Esophagus muscularis mucosa (tissue), 4 donors: ENCODE results near the gene LRP5. TPM values are rescaled to one million over a fixed set of nuclear protein-coding genes. Genes with fewer than 3 reads are reported as not detected.

ENCODE experiments used
- DNase-seq: peaks from one replicate; pipeline ENCODE4 v3.0.0-alpha.2; 2017; ENCODE audit errors: extremely low spot score
- H3K27ac ChIP-seq, 4 donors: fragments of 200-600 bp; sonication (generic); replicated peaks in 1 of 4; 1 replicate in 3 of 4; 2 replicates in 1 of 4; pipeline ENCODE4 v1.5.1; 2016 to 2019; ENCODE audit warnings: mild to moderate bottlenecking in 1 of 4
- H3K27me3 ChIP-seq, 4 donors: fragments of 200-600 bp; sonication (generic); one replicate each; pipeline versions ENCODE4 v1.5.1 to v1.6.0; 2016 to 2019
- H3K36me3 ChIP-seq, 4 donors: fragments of 200-600 bp; sonication (generic); one replicate each; pipeline ENCODE4 v1.5.1; 2016 to 2019
- H3K4me1 ChIP-seq, 4 donors: fragments of 200-600 bp; sonication (generic); one replicate each; pipeline ENCODE4 v1.5.1; 2016 to 2019
- H3K4me3 ChIP-seq, 4 donors: fragments of 200-600 bp; sonication (generic); 1 replicate in 2 of 4; 2 replicates in 2 of 4; pipeline ENCODE4 v1.5.1; 2016 to 2019; ENCODE audit warnings: mild to moderate bottlenecking in 4 of 4, moderate library complexity in 1 of 4
- H3K9me3 ChIP-seq, 4 donors: fragments of 200-600 bp; sonication (generic); 1 replicate in 3 of 4; 2 replicates in 1 of 4; pipeline ENCODE4 v1.5.1; 2016 to 2019
- EP300 ChIP-seq: sonication (generic); formaldehyde crosslinking; IDR thresholded peaks from one replicate; pipeline ENCODE4 v1.6.1; 2017; ENCODE audit warnings: antibody characterized with exemption
- POLR2A ChIP-seq: fragments of 450-650 bp; IDR thresholded peaks from one replicate; pipeline ENCODE4 v1.6.1; 2017; ENCODE audit warnings: antibody characterized with exemption, moderate library complexity, mild to moderate bottlenecking, low read depth
- POLR2AphosphoS5 ChIP-seq, 2 donors: sonication (generic); formaldehyde crosslinking; IDR thresholded peaks; one replicate each; pipeline ENCODE4 v1.6.1; 2017; ENCODE audit warnings: antibody characterized with exemption in 2 of 2
- WGBS: methylation state at CpG from one replicate; pipeline ENCODE4 v1.1.5; 2018; 5-methylcytosine and 5-hydroxymethylcytosine counted together
- intact Hi-C: fragments of 100-400 bp; cut with DNase I; formaldehyde crosslinking; loops from one replicate; pipeline ENCODE4 v1.15.1; 2023
- total RNA-seq, 4 donors: library from RNA; depleted of rRNA; stranded (reverse); fragments of >200 nt; gene quantifications; one replicate each; pipeline versions ENCODE4 v1.1.0 to v1.2.1, GENCODE V29; 2016
- TF ChIP-seq, protein P1 (sequence below), 3 experiments: fragments of 200-600 bp in 2 of 3; fragments of 450-650 bp in 1 of 3; sonication (generic) in 2 of 3; IDR thresholded peaks; one replicate each; pipeline ENCODE4 v1.5.1; 2017 to 2019; ENCODE audit warnings: antibody characterized with exemption in 3 of 3, mild to moderate bottlenecking in 2 of 3, moderate library complexity in 1 of 3

Gene LRP5
- total RNA-seq, 4 donors from 2014 or later, result 34.0 to 78.4 (median 56.2) TPM

- 91% methylated on average over 16 of the region's 16 CpGs for WGBS
- Histone ChIP-seq H3K27ac (peak overlapping the region; percentile 6 to 86 (median 80)), H3K4me1 (peaks cover 76 to 100% (median 96%) of the 10 kb centered on the region in 4 donors)
Observed at GRCh38 chr11:68340003-68340767, 27.8 kb downstream of the LRP5 start.

DNA sequence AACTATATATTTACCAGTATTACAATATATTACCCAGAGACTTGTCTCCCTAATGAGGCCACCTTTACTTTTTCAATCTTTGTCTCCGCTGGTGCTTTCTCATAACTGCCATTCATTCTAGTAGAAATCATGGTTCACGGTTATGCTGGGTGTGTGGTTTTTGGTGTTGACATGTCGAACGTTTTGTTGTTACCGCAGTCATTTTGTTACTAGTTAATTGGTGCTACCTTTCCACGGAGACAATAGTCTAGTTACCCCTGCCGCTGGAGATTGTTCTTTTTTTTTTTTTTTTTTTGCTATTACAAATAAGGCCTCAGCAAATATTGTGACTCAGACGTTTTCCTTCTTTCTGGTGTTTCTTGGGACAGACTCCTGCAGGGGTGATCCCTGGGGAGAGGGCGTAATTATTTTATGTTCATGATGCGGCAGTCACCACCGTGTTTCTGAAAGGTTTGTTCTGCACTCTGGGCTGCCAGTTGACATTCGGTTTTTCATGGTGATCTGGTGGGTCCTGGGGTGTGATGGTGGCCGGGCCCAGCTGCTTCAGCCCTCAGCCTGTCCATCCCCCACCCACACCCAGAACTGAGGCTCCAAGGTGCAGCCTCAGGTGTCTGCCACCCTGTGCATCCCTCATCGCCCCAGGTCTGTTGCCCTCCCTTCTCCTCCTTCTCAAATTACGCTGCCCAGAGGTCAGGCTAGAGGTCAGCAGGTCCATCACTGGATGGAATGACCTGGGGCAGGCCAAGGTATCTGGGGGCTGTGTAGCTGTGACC, 28.6 kb downstream of the LRP5 start:
- Histone ChIP-seq H3K9me3 (peaks cover 0 to 3% (median 0%) of the 10 kb centered on the region in 4 donors), H3K4me3 (no peak overlapping the region), H3K27me3 (no peaks in the 10 kb centered on the region), H3K4me1 (peaks cover 75 to 97% (median 92%) of the 10 kb centered on the region in 4 donors), H3K36me3 (no peaks in the 10 kb centered on the region), H3K27ac (peak overlapping the region; percentile 81 to 86 (median 82))
- no peak for DNase-seq
- TF ChIP-seq POLR2A, result no peak
- TF ChIP-seq EP300, result no peak
- TF ChIP-seq, protein P1, sequence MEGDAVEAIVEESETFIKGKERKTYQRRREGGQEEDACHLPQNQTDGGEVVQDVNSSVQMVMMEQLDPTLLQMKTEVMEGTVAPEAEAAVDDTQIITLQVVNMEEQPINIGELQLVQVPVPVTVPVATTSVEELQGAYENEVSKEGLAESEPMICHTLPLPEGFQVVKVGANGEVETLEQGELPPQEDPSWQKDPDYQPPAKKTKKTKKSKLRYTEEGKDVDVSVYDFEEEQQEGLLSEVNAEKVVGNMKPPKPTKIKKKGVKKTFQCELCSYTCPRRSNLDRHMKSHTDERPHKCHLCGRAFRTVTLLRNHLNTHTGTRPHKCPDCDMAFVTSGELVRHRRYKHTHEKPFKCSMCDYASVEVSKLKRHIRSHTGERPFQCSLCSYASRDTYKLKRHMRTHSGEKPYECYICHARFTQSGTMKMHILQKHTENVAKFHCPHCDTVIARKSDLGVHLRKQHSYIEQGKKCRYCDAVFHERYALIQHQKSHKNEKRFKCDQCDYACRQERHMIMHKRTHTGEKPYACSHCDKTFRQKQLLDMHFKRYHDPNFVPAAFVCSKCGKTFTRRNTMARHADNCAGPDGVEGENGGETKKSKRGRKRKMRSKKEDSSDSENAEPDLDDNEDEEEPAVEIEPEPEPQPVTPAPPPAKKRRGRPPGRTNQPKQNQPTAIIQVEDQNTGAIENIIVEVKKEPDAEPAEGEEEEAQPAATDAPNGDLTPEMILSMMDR (IDR thresholded peaks at IDR 0.05), result no peak
- TF ChIP-seq POLR2AphosphoS5 (IDR thresholded peaks at IDR 0.05), result no peak
- 77% methylated on average over 15 of the region's 15 CpGs for WGBS
- intact Hi-C loops, result no loop called here

More at GRCh38 chr11:68340003-68340767, 27.8 kb downstream of the LRP5 start:
- Histone ChIP-seq H3K9me3 (no peaks in the 10 kb centered on the region), H3K4me3 (no peak overlapping the region), H3K27me3 (no peaks in the 10 kb centered on the region), H3K36me3 (no peaks in the 10 kb centered on the region)
- no peak for DNase-seq
- TF ChIP-seq POLR2AphosphoS5 (IDR thresholded peaks at IDR 0.05) (no peak), POLR2A (no peak)
- intact Hi-C loops, result no loop called here

- H3K27ac ChIP-seq, result peak overlapping the region; percentile 81 to 86 (median 82)
- TF ChIP-seq, protein P1 (IDR thresholded peaks at IDR 0.05), result peak in 1 of 3 experiments; percentile 40
- TF ChIP-seq POLR2A, result no peak
- TF ChIP-seq EP300, result no peak
- intact Hi-C loops, result no loop called here
- peaks cover 72 to 97% (median 92%) of the 10 kb centered on the region in 4 donors for H3K4me1 ChIP-seq
- WGBS, result 60% methylated on average over 18 of the region's 21 CpGs
- peak overlapping the region in 1 of 4 donors; percentile 12 for H3K4me3 ChIP-seq
- no peak for DNase-seq
- H3K36me3 ChIP-seq, result no peaks in the 10 kb centered on the region
- H3K9me3 ChIP-seq, result peaks cover 0 to 3% (median 0%) of the 10 kb centered on the region in 4 donors
- no peaks in the 10 kb centered on the region for H3K27me3 ChIP-seq
Observed at GRCh38 chr11:68341557-68342458, 29.4 kb downstream of the LRP5 start.

DNA sequence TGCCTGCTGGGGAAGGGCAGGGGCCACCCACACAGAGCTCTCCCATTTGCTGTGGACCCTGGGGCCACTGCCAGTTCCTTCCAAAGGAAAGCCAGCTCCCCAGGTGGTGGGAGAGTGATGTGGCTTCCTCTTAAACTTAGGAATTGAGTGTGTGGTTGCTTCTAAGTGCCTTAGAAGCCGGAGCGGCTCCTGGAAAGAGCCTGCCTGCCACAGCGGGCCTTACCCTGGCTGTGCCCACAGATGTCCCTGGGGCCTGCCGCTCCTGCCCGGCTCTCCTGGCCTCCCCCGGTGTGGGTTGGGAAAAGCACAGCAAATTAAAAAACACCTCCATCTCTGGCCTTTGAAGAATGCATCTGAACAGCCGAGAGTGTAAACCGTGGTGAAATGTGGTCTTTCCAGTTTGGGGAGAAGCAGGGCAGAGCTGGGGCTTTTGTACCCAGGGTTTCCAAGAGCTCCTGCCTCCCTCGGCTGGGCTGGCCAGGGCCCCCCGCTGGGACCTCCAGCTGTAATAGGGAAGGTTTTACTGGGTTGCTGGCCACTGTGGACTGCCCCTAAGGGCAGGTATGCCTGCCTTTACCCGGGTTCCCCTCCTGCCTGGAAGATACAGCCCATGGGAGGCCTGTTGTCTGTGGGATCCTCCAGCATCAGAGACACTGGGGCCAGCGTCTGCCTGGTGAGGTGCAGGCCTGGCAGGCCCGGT, 30.2 kb downstream of the LRP5 start:
- no peak for TF ChIP-seq EP300
- TF ChIP-seq, protein P1 (IDR thresholded peaks at IDR 0.05), result no peak
- TF ChIP-seq POLR2A, result no peak
- TF ChIP-seq POLR2AphosphoS5 (IDR thresholded peaks at IDR 0.05), result no peak
- Histone ChIP-seq H3K9me3 (peaks cover 0 to 3% (median 0%) of the 10 kb centered on the region in 4 donors), H3K27ac (peak overlapping the region; percentile 81 to 86 (median 82)), H3K4me3 (peak overlapping the region in 2 of 4 donors; percentile 2 to 12), H3K27me3 (no peaks in the 10 kb centered on the region), H3K4me1 (peaks cover 72 to 97% (median 92%) of the 10 kb centered on the region in 4 donors), H3K36me3 (no peaks in the 10 kb centered on the region)
- intact Hi-C loops, result no loop called here
- no peak for DNase-seq
- 41% methylated on average over 5 of the region's 13 CpGs for WGBS
